ENCODE results near the gene ECEL1.

DNA sequence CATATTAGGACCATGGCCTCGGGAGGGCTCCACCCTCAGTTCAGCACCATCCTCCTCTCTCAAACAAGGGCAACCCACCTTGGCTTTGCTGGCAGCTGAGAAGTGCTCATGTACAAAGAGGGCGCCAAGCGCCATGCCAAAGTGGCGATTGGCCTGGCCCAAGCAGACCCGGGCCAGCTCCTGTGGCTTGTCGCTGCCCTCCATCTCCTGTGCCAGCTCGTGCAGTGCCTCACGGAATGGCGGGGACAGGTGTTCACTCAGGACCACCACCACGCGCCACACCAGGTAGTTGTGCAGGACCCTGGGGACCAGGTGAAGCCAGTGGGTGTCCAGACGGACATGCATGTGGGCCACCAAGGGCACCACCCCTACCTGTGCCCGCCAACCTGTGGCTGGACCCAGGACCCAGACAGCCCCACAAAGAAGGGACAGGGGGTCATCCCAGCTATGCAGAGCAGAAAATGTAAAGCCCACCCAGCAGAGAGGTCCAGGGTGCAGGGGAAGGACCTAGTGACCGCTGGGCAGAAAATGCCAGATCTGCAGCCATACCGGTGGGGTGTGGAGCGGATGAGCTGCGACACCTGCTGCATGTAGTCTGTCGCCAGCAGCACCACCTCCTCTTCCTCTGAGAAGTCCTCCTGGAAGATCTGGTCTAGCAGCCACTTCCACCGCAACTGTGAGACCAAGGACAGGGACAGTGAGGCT is 3.6 kb downstream of the ECEL1 start:
- TF ChIP-seq EZH2 (IDR thresholded peaks at IDR 0.05; ENCODE audit: insufficient read depth, poor library complexity, severe bottlenecking) (no peak), EZH2phosphoT487 (IDR thresholded peaks at IDR 0.05; ENCODE audit: insufficient read depth, low read depth) (no peak)
